Heart right ventricle (tissue), 16 donors: ENCODE results near the gene USP22. TPM values are rescaled to one million over a fixed set of nuclear protein-coding genes. Genes with fewer than 3 reads are reported as not detected.
A peak's percentile ranks its signal among the peaks of the same experiment; 100 is the strongest.

Experiments
- ATAC-seq, 8 donors: fragments of 200-7000 bp; cut with Tn5 transposase; one replicate each; pipeline ENCODE4 v1.9.1; 2020; ENCODE audit warnings: mild to moderate bottlenecking in 8 of 8, moderate library complexity in 8 of 8, moderate number of reproducible peaks in 1 of 8
- DNase-seq, 2 donors: peaks; one replicate each; pipeline ENCODE4 v3.0.0-alpha.2; 2020
- H3K27ac ChIP-seq, 10 donors: fragments of 200-600 bp; sonication (generic) in 2 of 10; one replicate each; pipeline versions ENCODE4 v1.5.0 to v1.8.0; 2020 to 2022; ENCODE audit warnings: mild to moderate bottlenecking in 3 of 10
- H3K27me3 ChIP-seq, 7 donors: fragments of 200-600 bp; one replicate each; pipeline ENCODE4 v1.8.0; 2021 to 2022; ENCODE audit warnings: mild to moderate bottlenecking in 2 of 7
- H3K36me3 ChIP-seq, 9 donors: fragments of 200-600 bp; sonication (generic) in 1 of 9; one replicate each; pipeline versions ENCODE4 v1.5.0 to v1.8.0; 2020 to 2022; ENCODE audit warnings: mild to moderate bottlenecking in 2 of 9
- H3K4me1 ChIP-seq, 9 donors: fragments of 200-600 bp; sonication (generic) in 1 of 9; one replicate each; pipeline versions ENCODE4 v1.5.0 to v1.8.0; 2020 to 2022; ENCODE audit warnings: mild to moderate bottlenecking in 4 of 9
- H3K4me3 ChIP-seq, 10 donors: fragments of 200-600 bp; sonication (generic) in 2 of 10; one replicate each; pipeline versions ENCODE4 v1.5.0 to v1.8.0; 2020 to 2022; ENCODE audit warnings: mild to moderate bottlenecking in 7 of 10, moderate library complexity in 2 of 10
- H3K9me3 ChIP-seq, 11 donors: fragments of 200-600 bp in 10 of 11; sonication (generic) in 2 of 11; one replicate each; pipeline versions ENCODE4 v1.5.0 to v1.8.0; 2013 to 2022; ENCODE audit warnings: mild to moderate bottlenecking in 2 of 11, control low read depth in 1 of 11, moderate library complexity in 1 of 11
- WGBS, 2 donors: extraction: QIAGEN DNeasy Blood & Tissue Kit; methylation state at CpG; one replicate each; pipeline ENCODE4 v1.1.7; 2013; ENCODE audit warnings: inconsistent platforms in 1 of 2; 5-methylcytosine and 5-hydroxymethylcytosine counted together
- intact Hi-C, 10 donors: fragments of 100-400 bp; cut with DNase I; formaldehyde crosslinking; loops; one replicate each; pipeline versions ENCODE4 v1.11.1 to v1.14.2; 2022
- polyA plus RNA-seq, 2 donors: library from polyadenylated mRNA; stranded (reverse); fragments of 200-250 nt; gene quantifications; one replicate each; pipeline ENCODE4 v1.2.3, GENCODE V29; 2013
- total RNA-seq, 10 donors: library from RNA; stranded (reverse); fragmentation: NEBNext Ultra II Directional in 3 of 10; extraction: Animal tissue kit (Norgen Biotek cat#: 25700) in 3 of 10; gene quantifications; one replicate each; pipeline versions ENCODE4 v1.2.1 to v1.2.4, GENCODE V29; 2021 to 2023
- TF ChIP-seq, protein P1 (sequence below), 9 donors: fragments of 200-600 bp; sonication (generic) in 2 of 9; IDR thresholded peaks; one replicate each; pipeline versions ENCODE4 v1.5.0 to v1.8.0; 2021 to 2022; ENCODE audit warnings: antibody characterized with exemption in 9 of 9, mild to moderate bottlenecking in 5 of 9, moderate library complexity in 1 of 9
- donor health status: Arrhythmogenic right ventricular cardiomyopathy.
- donor health status: ischemic (EF 13 %, LVEDD 7.1; RV severe dilation, severe dysfunction).
- donor health status: healthy with polysubstance abuse.
- donor health status: DM: no; HTN: yes; CAD: no.
- donor health status: DM: no; HTN: no; CAD: no.
- donor health status: ischemic (EF 25% LVEDD 6.9; RV normal size, moderate dysfunction).
- donor health status: ischemic (EF 25% LVEDD 5.7; RV mildly dilated, moderate dysfunction).
- donor health status: healthy.
- donor health status: DM: yes; HTN: yes; CAD: no.
- donor health status: Ischemic cardiomyopathy.
- donor health status: ischemic (EF 35%, LVEDD 5.7; RV mildly dilated, moderate dysfunction).
- donor health status: nonischemic (EF 11% LVEDD 7.7; RV severe dilation, severe dysfunction).
- donor health status: DM: yes; HTN: yes; CAD: no.
- donor health status: PGD.
- donor health status: ischemic (EF 29% LVEDD 5.4; RV normal size, mild dysfunction).
- donor health status: nonischemic (EF 23%, LVEDD 6.1; RV moderate dilation, normal function).

Gene USP22
- total and polyA plus RNA-seq, 12 donors, result 26.6 to 218 (median 173) TPM

DNA sequence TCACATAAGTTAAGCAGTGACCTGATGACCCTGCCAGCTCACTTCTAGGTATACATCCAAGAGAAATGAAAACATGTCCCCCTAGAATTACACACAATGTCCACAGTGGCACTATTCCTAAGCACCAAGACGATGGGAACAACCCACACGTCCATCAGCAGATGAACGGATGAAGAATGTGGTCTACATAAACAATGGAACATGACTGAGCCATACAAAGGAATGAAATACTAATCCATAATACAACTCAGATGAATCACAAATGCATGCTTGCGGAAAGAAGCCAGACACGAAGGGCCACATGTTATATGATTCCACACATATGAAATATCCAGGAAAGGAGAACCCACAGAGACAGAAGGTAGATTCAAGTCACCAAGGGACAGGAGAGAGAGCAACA is 17.4 kb downstream of the USP22 start:
- DNase-seq (no peak), ATAC-seq (no peak)
- intact Hi-C loops, result loop anchor here in 1 of 10 donors (10.0 kb wide), 2 partner anchors 59 to 179 kb away; no protein-coding TSS in a partner anchor
- no peaks in the 10 kb centered on the region for H3K27me3 ChIP-seq
- TF ChIP-seq, protein P1, sequence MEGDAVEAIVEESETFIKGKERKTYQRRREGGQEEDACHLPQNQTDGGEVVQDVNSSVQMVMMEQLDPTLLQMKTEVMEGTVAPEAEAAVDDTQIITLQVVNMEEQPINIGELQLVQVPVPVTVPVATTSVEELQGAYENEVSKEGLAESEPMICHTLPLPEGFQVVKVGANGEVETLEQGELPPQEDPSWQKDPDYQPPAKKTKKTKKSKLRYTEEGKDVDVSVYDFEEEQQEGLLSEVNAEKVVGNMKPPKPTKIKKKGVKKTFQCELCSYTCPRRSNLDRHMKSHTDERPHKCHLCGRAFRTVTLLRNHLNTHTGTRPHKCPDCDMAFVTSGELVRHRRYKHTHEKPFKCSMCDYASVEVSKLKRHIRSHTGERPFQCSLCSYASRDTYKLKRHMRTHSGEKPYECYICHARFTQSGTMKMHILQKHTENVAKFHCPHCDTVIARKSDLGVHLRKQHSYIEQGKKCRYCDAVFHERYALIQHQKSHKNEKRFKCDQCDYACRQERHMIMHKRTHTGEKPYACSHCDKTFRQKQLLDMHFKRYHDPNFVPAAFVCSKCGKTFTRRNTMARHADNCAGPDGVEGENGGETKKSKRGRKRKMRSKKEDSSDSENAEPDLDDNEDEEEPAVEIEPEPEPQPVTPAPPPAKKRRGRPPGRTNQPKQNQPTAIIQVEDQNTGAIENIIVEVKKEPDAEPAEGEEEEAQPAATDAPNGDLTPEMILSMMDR (IDR thresholded peaks at IDR 0.05), result no peak
- no peak overlapping the region for H3K4me3 ChIP-seq
- H3K36me3 ChIP-seq, result peaks cover 0 to 82% (median 34%) of the 10 kb centered on the region in 9 donors
- H3K9me3 ChIP-seq, result no peaks in the 10 kb centered on the region
- peaks cover 13 to 83% (median 54%) of the 10 kb centered on the region in 9 donors for H3K4me1 ChIP-seq
- 53 to 59% methylated on average over 5 of the region's 5 CpGs for WGBS, 2 donors
- no peak overlapping the region for H3K27ac ChIP-seq

- ATAC-seq (no peak), DNase-seq (no peak)
- H3K27me3 ChIP-seq, result no peaks in the 10 kb centered on the region
- no peaks in the 10 kb centered on the region for H3K9me3 ChIP-seq
- TF ChIP-seq, protein P1 (IDR thresholded peaks at IDR 0.05), result no peak
- peaks cover 0 to 96% (median 42%) of the 10 kb centered on the region in 9 donors for H3K36me3 ChIP-seq
- 34 to 36% methylated on average over 8 of the region's 8 CpGs for WGBS, 2 donors
- intact Hi-C loops, result loop anchor here in 1 of 10 donors (10.0 kb wide), 2 partner anchors 61 to 181 kb away; no protein-coding TSS in a partner anchor
- no peak overlapping the region for H3K4me3 ChIP-seq
- peaks cover 12 to 76% (median 41%) of the 10 kb centered on the region in 9 donors for H3K4me1 ChIP-seq
- H3K27ac ChIP-seq, result peak overlapping the region in 1 of 10 donors; percentile 41
These were observed 18.8 kb downstream of the USP22 start for GRCh38 chr17:21024024-21024423.

DNA sequence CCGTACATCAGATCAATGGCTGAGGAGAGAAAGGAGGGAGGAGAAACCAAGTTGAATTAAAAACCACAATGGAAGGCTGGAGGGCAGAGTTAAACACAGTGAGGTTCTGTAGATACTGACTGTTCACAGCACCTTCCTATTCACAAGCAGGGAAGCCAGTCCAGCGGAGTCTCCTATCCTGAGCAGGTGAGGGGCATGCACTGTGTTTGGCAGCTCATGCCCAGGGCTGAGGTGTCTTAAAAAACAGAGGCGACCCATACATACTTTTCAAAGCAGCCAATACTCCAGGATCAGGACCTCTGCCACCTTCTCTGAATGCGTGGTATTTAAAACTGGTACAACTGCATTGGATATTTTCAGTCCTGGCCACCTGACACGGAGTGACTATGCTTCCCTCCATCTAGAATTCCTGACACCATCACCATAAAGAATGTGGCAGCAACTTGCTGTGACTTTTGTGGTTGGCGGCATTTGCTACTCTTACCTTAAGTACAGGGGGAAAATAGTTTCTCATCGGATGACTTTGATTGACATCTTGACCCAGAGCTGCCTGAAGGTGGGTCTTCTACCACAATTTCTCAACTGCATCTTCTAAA is 21.5 kb downstream of the USP22 start:
- Histone ChIP-seq H3K4me1 (peaks cover 10 to 53% (median 28%) of the 10 kb centered on the region in 9 donors), H3K9me3 (no peaks in the 10 kb centered on the region), H3K4me3 (no peak overlapping the region), H3K36me3 (peaks cover 0 to 100% (median 52%) of the 10 kb centered on the region in 9 donors), H3K27ac (peak overlapping the region in 2 of 10 donors; percentile 20 to 24), H3K27me3 (no peaks in the 10 kb centered on the region)
- intact Hi-C loops, result loop anchor here in 1 of 10 donors (10.0 kb wide), 2 partner anchors 63 to 183 kb away; no protein-coding TSS in a partner anchor
- TF ChIP-seq, protein P1 (IDR thresholded peaks at IDR 0.05), result no peak
- ATAC-seq (no peak), DNase-seq (no peak)
- 59 to 63% methylated on average over 7 of the region's 7 CpGs for WGBS, 2 donors

GRCh38 chr17:21020622-21021021 is 22.2 kb downstream of the USP22 start:
- WGBS, 2 donors, result 48 to 59% methylated on average over 10 of the region's 10 CpGs
- H3K9me3 ChIP-seq, result no peaks in the 10 kb centered on the region
- intact Hi-C loops, result loop anchor here in 1 of 10 donors (10.0 kb wide), 2 partner anchors 64 to 184 kb away; no protein-coding TSS in a partner anchor
- H3K27ac ChIP-seq, result peak overlapping the region in 1 of 10 donors; percentile 24
- no peak overlapping the region for H3K4me3 ChIP-seq
- DNase-seq (no peak), ATAC-seq (peak in 2 of 8 donors; percentile 11 to 28)
- H3K27me3 ChIP-seq, result no peaks in the 10 kb centered on the region
- peaks cover 0 to 100% (median 53%) of the 10 kb centered on the region in 9 donors for H3K36me3 ChIP-seq
- TF ChIP-seq, protein P1 (IDR thresholded peaks at IDR 0.05), result no peak
- peaks cover 10 to 53% (median 28%) of the 10 kb centered on the region in 9 donors for H3K4me1 ChIP-seq
